A673 (cell line): ENCODE measurements around the gene DSCAML1. TPM values are rescaled to one million over a fixed set of nuclear protein-coding genes. Genes with fewer than 3 reads are reported as not detected.

Experiments
- BruUV-seq: library from RNA; stranded (reverse); fragments of 400-500 nt; replicated peaks from 2 replicates; lab custom pipeline; 2021; lab: Mats Ljungman, UMichigan
- CTCF ChIA-PET: fragments of 300-600 bp; sonication (Branson Sonifier 250); formaldehyde crosslinking; loops from one replicate; lab custom pipeline; 2022; ENCODE audit warnings: antibody characterized with exemption; lab: Charles Lee
- POLR2A ChIA-PET: fragments of 300-600 bp; sonication (Branson Sonifier 250); formaldehyde crosslinking; loops from one replicate; lab custom pipeline; 2022; ENCODE audit warnings: antibody characterized with exemption; ENCODE audit not compliant: low non-redundant PET; lab: Charles Lee
- DNase-seq: peaks from one replicate; pipeline ENCODE4 v3.0.0-alpha.2; 2015; ENCODE audit warnings: low spot score
- H3K27ac ChIP-seq: fragments of 200-600 bp; sonication (generic); 2 replicates; pipeline ENCODE4 v1.5.1; 2016; ENCODE audit warnings: mixed run types, low read depth, mild to moderate bottlenecking, mixed read lengths, antibody characterized with exemption, low read length; ENCODE audit not compliant: poor library complexity, severe bottlenecking
- H3K27me3 ChIP-seq: fragments of 200-600 bp; sonication (generic); replicated peaks from 2 replicates; pipeline ENCODE4 v1.6.1; 2017; ENCODE audit warnings: mixed run types, low read depth, mild to moderate bottlenecking, mixed read lengths, antibody characterized with exemption, low read length; ENCODE audit not compliant: insufficient read depth, poor library complexity
- H3K36me3 ChIP-seq: fragments of 200-600 bp; sonication (generic); 2 replicates; pipeline ENCODE4 v1.6.1; 2016; ENCODE audit warnings: mixed run types, mild to moderate bottlenecking, mixed read lengths, antibody characterized with exemption, low read length; ENCODE audit not compliant: insufficient read depth, poor library complexity, severe bottlenecking
- H3K4me1 ChIP-seq: fragments of 200-600 bp; sonication (generic); 2 replicates; pipeline ENCODE4 v1.6.1; 2017; ENCODE audit warnings: mixed run types, mild to moderate bottlenecking, mixed read lengths, antibody characterized with exemption, low read length; ENCODE audit not compliant: insufficient read depth, poor library complexity, severe bottlenecking
- H3K4me3 ChIP-seq: fragments of 200-600 bp; sonication (generic); 2 replicates; pipeline ENCODE4 v1.5.1; 2016; ENCODE audit warnings: low read depth, mixed run types, mild to moderate bottlenecking, mixed read lengths, low read length; ENCODE audit not compliant: poor library complexity, severe bottlenecking
- H3K9me3 ChIP-seq: fragments of 200-600 bp; sonication (generic); 2 replicates; pipeline ENCODE4 v1.6.1; 2016; ENCODE audit warnings: mixed run types, low read depth, mild to moderate bottlenecking, mixed read lengths, antibody characterized with exemption, low read length; ENCODE audit not compliant: poor library complexity, severe bottlenecking
- EZH2 ChIP-seq: fragments of 200-600 bp; sonication (generic); IDR thresholded peaks from 2 replicates; pipeline ENCODE4 v1.6.1; 2017; ENCODE audit warnings: borderline replicate concordance, low read depth, mild to moderate bottlenecking, mixed read lengths, antibody characterized with exemption, low read length; ENCODE audit not compliant: poor library complexity, severe bottlenecking
- intact Hi-C: fragments of 100-400 bp; cut with micrococcal nuclease; formaldehyde crosslinking; loops from one replicate; pipeline ENCODE4 v1.10.0; 2022; ENCODE audit not compliant: unreplicated experiment
- total RNA-seq: library from RNA; stranded (reverse); gene quantifications from 2 replicates; pipeline ENCODE4 v1.2.3, GENCODE V29; 2021
- TF ChIP-seq, protein P1 (sequence below): fragments of 300-800, 200-600 bp; sonication (generic); conservative IDR thresholded peaks from 2 replicates; pipeline ENCODE4 v1.5.1; 2017; ENCODE audit warnings: low read depth, mild to moderate bottlenecking, antibody characterized with exemption, low read length, moderate library complexity, mixed read lengths

Gene DSCAML1
- total RNA-seq, 1 experiment from 2014 or later, result not detected

DNA sequence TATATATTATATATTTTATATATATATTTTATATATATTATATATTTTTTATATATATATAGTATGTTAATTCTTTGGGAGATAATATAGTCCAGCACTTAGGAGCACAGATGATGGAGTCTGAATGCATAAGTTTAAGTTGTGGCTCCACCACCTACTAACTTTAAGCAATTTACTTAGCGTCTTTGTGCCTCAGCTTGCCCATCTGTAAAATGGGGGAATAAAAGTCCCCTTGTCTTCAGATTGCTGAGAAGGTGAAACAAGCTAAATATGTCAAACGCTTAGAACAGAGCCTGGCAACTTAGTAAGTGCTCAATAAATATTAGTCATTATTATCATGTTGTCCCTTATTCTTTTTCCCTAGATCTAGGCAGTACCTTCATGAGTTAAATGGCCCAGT, 27.5 kb downstream of the DSCAML1 start:
- Histone ChIP-seq H3K27me3 (no peaks in the 10 kb centered on the region), H3K4me1 (peaks cover 4% of the 10 kb centered on the region), H3K4me3 (no peak overlapping the region), H3K36me3 (no peaks in the 10 kb centered on the region), H3K9me3 (no peaks in the 10 kb centered on the region), H3K27ac (no peak overlapping the region)
- intact Hi-C loops, result no loop called here
- no TSS peak for BruUV-seq
- no peak for TF ChIP-seq EZH2
- TF ChIP-seq, protein P1, sequence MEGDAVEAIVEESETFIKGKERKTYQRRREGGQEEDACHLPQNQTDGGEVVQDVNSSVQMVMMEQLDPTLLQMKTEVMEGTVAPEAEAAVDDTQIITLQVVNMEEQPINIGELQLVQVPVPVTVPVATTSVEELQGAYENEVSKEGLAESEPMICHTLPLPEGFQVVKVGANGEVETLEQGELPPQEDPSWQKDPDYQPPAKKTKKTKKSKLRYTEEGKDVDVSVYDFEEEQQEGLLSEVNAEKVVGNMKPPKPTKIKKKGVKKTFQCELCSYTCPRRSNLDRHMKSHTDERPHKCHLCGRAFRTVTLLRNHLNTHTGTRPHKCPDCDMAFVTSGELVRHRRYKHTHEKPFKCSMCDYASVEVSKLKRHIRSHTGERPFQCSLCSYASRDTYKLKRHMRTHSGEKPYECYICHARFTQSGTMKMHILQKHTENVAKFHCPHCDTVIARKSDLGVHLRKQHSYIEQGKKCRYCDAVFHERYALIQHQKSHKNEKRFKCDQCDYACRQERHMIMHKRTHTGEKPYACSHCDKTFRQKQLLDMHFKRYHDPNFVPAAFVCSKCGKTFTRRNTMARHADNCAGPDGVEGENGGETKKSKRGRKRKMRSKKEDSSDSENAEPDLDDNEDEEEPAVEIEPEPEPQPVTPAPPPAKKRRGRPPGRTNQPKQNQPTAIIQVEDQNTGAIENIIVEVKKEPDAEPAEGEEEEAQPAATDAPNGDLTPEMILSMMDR, result no peak
- CTCF ChIA-PET, result no interaction called here
- DNase-seq, result no peak
- POLR2A ChIA-PET, result no interaction called here

DNA sequence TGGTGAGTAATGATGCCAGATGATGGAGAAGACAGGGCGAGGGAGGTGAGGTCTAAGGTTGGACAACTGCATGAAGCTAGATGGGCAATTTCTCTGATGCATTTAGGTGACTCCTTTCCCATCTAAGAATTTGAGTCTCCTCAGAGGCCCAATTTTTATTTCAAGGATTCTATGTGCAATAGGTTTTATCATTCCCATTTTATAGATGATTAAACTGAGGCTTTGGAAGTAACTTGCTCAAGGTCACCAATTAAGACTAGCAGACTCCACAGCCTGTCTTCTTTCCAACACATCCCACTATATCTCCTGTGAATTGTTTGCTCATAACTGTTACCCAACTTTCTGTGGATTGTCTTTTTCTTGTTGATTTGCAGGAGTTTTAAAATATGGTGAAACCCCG, 28.5 kb downstream of the DSCAML1 start:
- Histone ChIP-seq H3K36me3 (no peaks in the 10 kb centered on the region), H3K4me1 (peaks cover 13% of the 10 kb centered on the region), H3K27ac (no peak overlapping the region), H3K27me3 (no peaks in the 10 kb centered on the region), H3K9me3 (no peaks in the 10 kb centered on the region), H3K4me3 (no peak overlapping the region)
- no peak for DNase-seq
- BruUV-seq, result no TSS peak
- no peak for TF ChIP-seq EZH2
- TF ChIP-seq, protein P1, result no peak
- ChIA-PET POLR2A (interaction anchor here (0.6 kb wide), 1 partner anchor 51 kb away, joined by 3 read pairs; no protein-coding TSS in a partner anchor), CTCF (no interaction called here)
- intact Hi-C loops, result no loop called here

DNA sequence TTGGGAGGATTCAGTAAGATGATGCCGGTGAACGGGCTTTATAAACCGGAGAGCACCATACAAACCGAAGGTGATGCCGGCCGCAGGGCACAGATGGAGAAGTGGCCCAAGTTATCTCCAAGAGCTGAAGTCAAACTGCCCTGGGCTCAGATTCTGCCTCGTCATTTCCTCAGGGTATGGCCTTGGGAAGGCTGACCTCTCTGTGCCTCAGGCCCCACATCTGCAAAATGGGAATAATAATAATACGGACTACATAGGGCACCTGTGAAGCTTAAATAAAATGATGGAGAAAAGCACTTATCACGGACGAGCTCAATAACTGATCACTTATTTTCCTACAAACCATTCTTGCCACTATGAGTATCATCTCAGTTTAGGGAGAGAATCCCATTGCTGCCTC, 29.9 kb downstream of the DSCAML1 start:
- Histone ChIP-seq H3K36me3 (no peaks in the 10 kb centered on the region), H3K4me3 (no peak overlapping the region), H3K4me1 (peaks cover 13% of the 10 kb centered on the region), H3K27ac (no peak overlapping the region), H3K27me3 (no peaks in the 10 kb centered on the region), H3K9me3 (no peaks in the 10 kb centered on the region)
- POLR2A ChIA-PET, result no interaction called here
- no TSS peak for BruUV-seq
- CTCF ChIA-PET, result no interaction called here
- no peak for DNase-seq
- TF ChIP-seq, protein P1, result no peak
- no peak for TF ChIP-seq EZH2
- intact Hi-C loops, result no loop called here
